ENCODE measurements around the gene XYLT1. TPM values are rescaled to one million over a fixed set of nuclear protein-coding genes. Genes with fewer than 3 reads are reported as not detected.

XYLT1 gene
- total RNA-seq, 6 experiments from 2014 or later: 0.48 to 2.0 (median 0.59) TPM

- no peak overlapping the region for H3K4me3 ChIP-seq
- DNase-seq (no peak), ATAC-seq (no peak)
- intact Hi-C loops (cut with DNase I): no loop called here
- H3K36me3 ChIP-seq: no peaks in the 10 kb centered on the region
- H3K27ac ChIP-seq: no peak overlapping the region
- H3K27me3 ChIP-seq: no peaks in the 10 kb centered on the region
- no peak for TF ChIP-seq CTCF (IDR thresholded peaks at IDR 0.05)
- no peak for TF ChIP-seq POLR2A (IDR thresholded peaks at IDR 0.05)
- no peaks in the 10 kb centered on the region for H3K9me3 ChIP-seq
- 62% methylated on average over 5 of the region's 5 CpGs for WGBS (ENCODE audit: insufficient coverage, low coverage, low lambda C conversion rate, missing lambda C conversion rate)
- no peaks in the 10 kb centered on the region for H3K4me1 ChIP-seq
These were observed 79.0 kb downstream of the XYLT1 start for GRCh38 chr16:17391715-17392114.

DNA sequence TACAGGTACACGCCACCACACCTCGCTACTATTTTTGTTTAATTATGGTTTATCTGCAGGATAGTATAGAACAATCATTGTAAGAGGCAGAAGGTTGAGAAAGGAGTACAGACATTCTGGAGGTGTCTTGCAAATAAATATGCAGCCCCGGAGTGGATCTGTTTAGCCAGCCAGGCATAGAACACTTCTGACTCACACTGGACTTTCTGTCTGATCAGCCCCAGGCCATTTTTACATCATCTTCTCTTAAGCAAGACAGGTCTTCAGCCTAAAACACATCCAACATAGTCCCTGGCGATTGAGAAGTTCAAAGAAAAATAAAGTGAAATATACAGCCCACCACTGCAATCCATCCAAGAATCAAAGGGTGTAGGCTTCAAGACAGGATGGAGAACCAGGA is 81.4 kb downstream of the XYLT1 start:
- TF ChIP-seq CTCF (IDR thresholded peaks at IDR 0.05) (no peak), POLR2A (IDR thresholded peaks at IDR 0.05) (no peak)
- no peaks in the 10 kb centered on the region for H3K36me3 ChIP-seq
- no peaks in the 10 kb centered on the region for H3K4me1 ChIP-seq
- ATAC-seq: no peak
- no peaks in the 10 kb centered on the region for H3K27me3 ChIP-seq
- no peak overlapping the region for H3K4me3 ChIP-seq
- H3K9me3 ChIP-seq: no peaks in the 10 kb centered on the region
- H3K27ac ChIP-seq: no peak overlapping the region
- intact Hi-C loops (cut with DNase I): no loop called here
- WGBS (ENCODE audit: insufficient coverage, low coverage, low lambda C conversion rate, missing lambda C conversion rate): 67% methylated on average over 4 of the region's 4 CpGs
- no peak for DNase-seq

DNA sequence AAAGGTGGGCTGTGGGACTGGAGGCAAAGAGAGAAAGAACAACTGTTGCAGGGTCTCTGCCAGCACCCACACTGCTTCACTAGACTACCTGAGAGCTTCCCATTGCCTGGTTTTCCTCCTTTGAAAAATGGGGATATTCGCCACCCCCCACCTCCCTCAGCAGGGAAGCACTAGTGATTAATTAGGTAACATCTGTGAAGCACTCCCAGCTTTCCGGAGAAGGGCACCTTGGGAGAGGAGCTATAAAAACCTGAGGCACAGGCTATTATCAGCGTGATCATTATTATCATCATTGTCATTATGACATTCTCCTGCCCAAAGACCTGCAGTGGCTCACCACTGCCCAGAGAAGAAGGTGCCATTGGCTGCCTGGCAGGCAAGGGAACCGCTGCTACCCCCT is 83.5 kb downstream of the XYLT1 start:
- no peaks in the 10 kb centered on the region for H3K9me3 ChIP-seq
- no peaks in the 10 kb centered on the region for H3K4me1 ChIP-seq
- DNase-seq (no peak), ATAC-seq (no peak)
- no peaks in the 10 kb centered on the region for H3K27me3 ChIP-seq
- TF ChIP-seq CTCF (IDR thresholded peaks at IDR 0.05): no peak
- TF ChIP-seq POLR2A (IDR thresholded peaks at IDR 0.05): no peak
- H3K4me3 ChIP-seq: no peak overlapping the region
- intact Hi-C loops (cut with DNase I): no loop called here
- H3K36me3 ChIP-seq: no peaks in the 10 kb centered on the region
- no peak overlapping the region for H3K27ac ChIP-seq
- WGBS (ENCODE audit: insufficient coverage, low coverage, low lambda C conversion rate, missing lambda C conversion rate): 92% methylated on average over 2 of the region's 4 CpGs

- H3K27ac ChIP-seq: no peak overlapping the region
- H3K27me3 ChIP-seq: no peaks in the 10 kb centered on the region
- no peaks in the 10 kb centered on the region for H3K4me1 ChIP-seq
- DNase-seq (no peak), ATAC-seq (no peak)
- WGBS (ENCODE audit: insufficient coverage, low coverage, low lambda C conversion rate, missing lambda C conversion rate): 35% methylated on average over 3 of the region's 3 CpGs
- no peaks in the 10 kb centered on the region for H3K36me3 ChIP-seq
- TF ChIP-seq CTCF (IDR thresholded peaks at IDR 0.05): no peak
- no peak for TF ChIP-seq POLR2A (IDR thresholded peaks at IDR 0.05)
- intact Hi-C loops (cut with DNase I): no loop called here
- no peak overlapping the region for H3K4me3 ChIP-seq
- no peaks in the 10 kb centered on the region for H3K9me3 ChIP-seq
These were observed 84.5 kb downstream of the XYLT1 start for GRCh38 chr16:17386229-17386628.

DNA sequence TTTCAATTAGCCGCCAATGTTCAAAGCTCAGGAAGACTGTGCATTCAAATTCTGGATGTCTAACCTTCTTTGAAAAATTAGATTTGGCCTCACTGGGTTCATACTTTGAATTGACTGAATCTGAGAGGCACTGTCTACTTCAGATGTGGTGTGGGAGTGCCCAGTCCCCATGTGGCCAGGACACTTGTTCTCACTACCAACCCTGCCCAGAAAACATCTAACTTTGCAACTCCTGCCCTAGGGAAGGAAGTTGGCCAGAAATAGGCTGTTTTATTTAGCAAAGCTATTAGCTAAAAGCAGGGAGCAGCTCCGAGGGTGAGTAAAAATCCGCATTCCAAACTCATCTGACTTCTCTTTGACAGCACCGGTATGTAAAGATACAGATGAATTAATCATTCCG is 86.3 kb downstream of the XYLT1 start:
- no peak overlapping the region for H3K27ac ChIP-seq
- no peak overlapping the region for H3K4me3 ChIP-seq
- no peak for TF ChIP-seq POLR2A (IDR thresholded peaks at IDR 0.05)
- TF ChIP-seq CTCF (IDR thresholded peaks at IDR 0.05): no peak
- no peaks in the 10 kb centered on the region for H3K36me3 ChIP-seq
- WGBS (ENCODE audit: insufficient coverage, low coverage, low lambda C conversion rate, missing lambda C conversion rate): 44% methylated on average over 5 of the region's 5 CpGs
- intact Hi-C loops (cut with DNase I): no loop called here
- no peaks in the 10 kb centered on the region for H3K9me3 ChIP-seq
- DNase-seq (no peak), ATAC-seq (no peak)
- H3K27me3 ChIP-seq: no peaks in the 10 kb centered on the region
- H3K4me1 ChIP-seq: no peaks in the 10 kb centered on the region
